K562 (cell line): ENCODE data around the gene ANO9. TPM values are rescaled to one million over a fixed set of nuclear protein-coding genes. Genes with fewer than 3 reads are reported as not detected.

ENCODE experiments used
- ATAC-seq: fragments of 200-7000 bp; cut with Tn5 transposase; 3 replicates; pipeline ENCODE4 v1.9.1; 2020; ENCODE audit warnings: moderate library complexity
- BruUV-seq: library from RNA; stranded (reverse); fragments of 400-500 nt; replicated peaks from 2 replicates; lab custom pipeline; 2021; lab: Mats Ljungman, UMichigan
- CTCF ChIA-PET: fragments of 300-600 bp; formaldehyde crosslinking; extraction: SDS; loops from one replicate; lab custom pipeline; 2021; ENCODE audit warnings: low intra/inter-chr PET ratio; lab: Yijun Ruan, JAX
- POLR2A ChIA-PET: fragments of 300-600, 350-650 bp; sonication (Branson Sonifier 250); formaldehyde crosslinking; extraction: SDS; loops from one replicate; lab custom pipeline; 2021; ENCODE audit warnings: antibody characterized with exemption, inconsistent platforms; lab: Yijun Ruan, JAX
- DNase-seq, 4 experiments: peaks; one replicate each; pipeline versions ENCODE4 v3.0.0 to v3.0.0-alpha.2; 2011 to 2018; ENCODE audit warnings: low spot score in 3 of 4, mixed read lengths in 3 of 4; ENCODE audit errors: extremely low read depth in 1 of 4
- FAIRE-seq: peaks from 2 replicates; lab custom pipeline; 2011; peaks lifted over from hg19 to GRCh38; lab: Jason Lieb, UNC
- H2AFZ ChIP-seq: 2 replicates; pipeline ENCODE4 v1.6.0; 2011; ENCODE audit warnings: low read depth, low read length, control low read depth, inconsistent platforms
- H3K27ac ChIP-seq: fragments of 200-600 bp; 3 replicates; pipeline ENCODE4 v1.8.0; 2011; ENCODE audit warnings: low read depth, mild to moderate bottlenecking, control low read depth, inconsistent platforms, low read length, moderate library complexity, mixed read lengths; ENCODE audit errors: extremely low read depth
- H3K27me3 ChIP-seq, 2 experiments: fragments of 300-600 bp in 1 of 2; 2 replicates in 1 of 2; 3 replicates in 1 of 2; pipeline versions ENCODE4 v1.6.0 to v1.8.0; 2011; ENCODE audit warnings: inconsistent platforms in 2 of 2, low read length in 2 of 2, mild to moderate bottlenecking in 1 of 2, mixed read lengths in 1 of 2, moderate library complexity in 1 of 2; ENCODE audit not compliant: control insufficient read depth in 2 of 2, insufficient read depth in 2 of 2
- H3K36me3 ChIP-seq: fragments of 300-600 bp; 3 replicates; pipeline ENCODE4 v1.8.0; 2011; ENCODE audit warnings: mild to moderate bottlenecking, low read length, inconsistent platforms; ENCODE audit not compliant: control insufficient read depth, insufficient read depth
- H3K4me1 ChIP-seq, 2 experiments: fragments of 200-600 bp in 1 of 2; replicated peaks in 1 of 2; 2 replicates in 1 of 2; 3 replicates in 1 of 2; pipeline versions ENCODE4 v1.5.1 to v1.8.0; 2011; ENCODE audit warnings: inconsistent platforms in 2 of 2, low read length in 2 of 2, mild to moderate bottlenecking in 1 of 2, mixed read lengths in 1 of 2, moderate library complexity in 1 of 2; ENCODE audit not compliant: control insufficient read depth in 2 of 2, insufficient read depth in 2 of 2
- H3K4me2 ChIP-seq: 2 replicates; pipeline ENCODE4 v1.6.1; 2011; ENCODE audit warnings: low read length, control low read depth, inconsistent platforms, mixed read lengths; ENCODE audit not compliant: insufficient read depth
- H3K4me3 ChIP-seq: fragments of 200-600 bp; sonication (generic), shearing (Covaris generic); 2 replicates; pipeline ENCODE4 v1.5.1; 2016; ENCODE audit warnings: control low read depth, inconsistent platforms
- H3K79me2 ChIP-seq: fragments of 200-600 bp; 3 replicates; pipeline ENCODE4 v1.8.0; 2011; ENCODE audit warnings: low read length, inconsistent platforms; ENCODE audit not compliant: control insufficient read depth, insufficient read depth
- H3K9ac ChIP-seq, 2 experiments: 2 replicates each; pipeline versions ENCODE4 v1.6.0 to v1.6.1; 2011; ENCODE audit warnings: low read depth in 2 of 2, low read length in 2 of 2, control low read depth in 1 of 2, inconsistent platforms in 1 of 2, mild to moderate bottlenecking in 1 of 2, mixed read lengths in 1 of 2; ENCODE audit not compliant: insufficient read depth in 1 of 2
- H3K9me1 ChIP-seq: one replicate; pipeline ENCODE4 v1.6.0; 2011; ENCODE audit warnings: inconsistent platforms, mild to moderate bottlenecking, low read length, moderate library complexity; ENCODE audit not compliant: control insufficient read depth, insufficient read depth
- H3K9me3 ChIP-seq: replicated peaks from 2 replicates; pipeline ENCODE4 v1.5.1; 2011; ENCODE audit warnings: low read depth, low read length, inconsistent platforms; ENCODE audit not compliant: control insufficient read depth, insufficient read depth
- H4K20me1 ChIP-seq: replicated peaks from 2 replicates; pipeline ENCODE4 v1.6.1; 2011; ENCODE audit warnings: low read length, inconsistent platforms, mixed read lengths; ENCODE audit not compliant: control insufficient read depth, insufficient read depth
- ARID4B ChIP-seq: sonication (generic); formaldehyde crosslinking; IDR thresholded peaks from 2 replicates; pipeline ENCODE4 v1.8.0; 2022; ENCODE audit warnings: mild to moderate bottlenecking, missing genetic modification reagents
- BMI1 ChIP-seq: fragments of 150-350 bp; IDR thresholded peaks from 2 replicates; pipeline ENCODE4 v1.6.1; 2014; ENCODE audit warnings: low read length
- FOXA1 ChIP-seq: fragments of 450-650 bp; IDR thresholded peaks from 2 replicates; pipeline ENCODE4 v1.6.1; 2016; ENCODE audit warnings: mild to moderate bottlenecking, borderline replicate concordance
- FOXM1 ChIP-seq, 2 experiments: fragments of 450-650 bp in 1 of 2; sonication (generic) in 1 of 2; formaldehyde crosslinking in 1 of 2; IDR thresholded peaks; 2 replicates each; pipeline versions ENCODE4 v1.6.1 to v1.9.0; 2017 to 2022; ENCODE audit warnings: low read depth in 2 of 2, mild to moderate bottlenecking in 2 of 2, missing genetic modification reagents in 1 of 2, moderate library complexity in 1 of 2
- HMBOX1 ChIP-seq: sonication (generic); IDR thresholded peaks from 2 replicates; pipeline ENCODE4 v1.6.1; 2016
- HMG20A ChIP-seq: fragments of 450-650 bp; formaldehyde crosslinking; conservative IDR thresholded peaks from 2 replicates; pipeline ENCODE4 v1.4.0; 2020; ENCODE audit warnings: mild to moderate bottlenecking, mixed read lengths
- POLR2G ChIP-seq: fragments of 200-400 bp; formaldehyde crosslinking; IDR thresholded peaks from 2 replicates; pipeline ENCODE4 v1.6.1; 2017; ENCODE audit warnings: low read depth, mild to moderate bottlenecking, antibody characterized with exemption, low read length, moderate library complexity
- RBFOX2 ChIP-seq: fragments of 200-400 bp; formaldehyde crosslinking; IDR thresholded peaks from 2 replicates; pipeline ENCODE4 v1.6.1; 2017; ENCODE audit warnings: low read depth, mild to moderate bottlenecking, low read length, moderate library complexity
- YBX1 ChIP-seq: fragments of 450-650 bp; IDR thresholded peaks from 2 replicates; pipeline ENCODE4 v1.7.1; 2016; ENCODE audit warnings: mild to moderate bottlenecking
- ZNF512 ChIP-seq: IDR thresholded peaks from 2 replicates; pipeline ENCODE4 v1.6.1; 2016; ENCODE audit warnings: missing genetic modification characterization, missing compliant biosample characterization
- WGBS: fragments of 100-300 bp; shearing (Covaris generic); methylation state at CpG from one replicate; pipeline ENCODE4 v1.1.6; 2016; ENCODE audit warnings: low coverage, mixed read lengths; ENCODE audit not compliant: insufficient coverage; ENCODE audit errors: missing lambda C conversion rate; 5-methylcytosine and 5-hydroxymethylcytosine counted together
- in situ Hi-C: fragments of 300-500 bp; cut with MboI; formaldehyde crosslinking; loops from 4 replicates; pipeline ENCODE4 v1.15.0; 2018; ENCODE audit warnings: inconsistent platforms, mixed read lengths
- intact Hi-C: fragments of 100-400 bp; cut with micrococcal nuclease; formaldehyde crosslinking; loops from 2 replicates; pipeline ENCODE4 v1.14.2; 2022
- polyA plus RNA-seq, 8 experiments: library from polyadenylated mRNA; depleted of rRNA in 4 of 8; stranded (reverse) in 5 of 8; unstranded in 3 of 8; fragments of >200 nt; fragmentation: Nextera tagmentation in 2 of 8; fragmentation: Illumina TruSeq in 1 of 8; extraction: Ambion mirVana in 2 of 8; extraction: Trizol in 1 of 8; gene quantifications; 2 replicates each; pipeline versions ENCODE4 v1.2.1 to v1.2.3, GENCODE V29; 2011 to 2014; ENCODE audit warnings: inconsistent platforms in 1 of 8, missing spikeins in 1 of 8
- total RNA-seq, 7 experiments: library from RNA; depleted of rRNA in 6 of 7; stranded (reverse); fragments of >200 nt in 6 of 7; fragmentation: Illumina TruSeq in 2 of 7; extraction: Trizol in 2 of 7; gene quantifications; 2 replicates each; pipeline versions ENCODE4 v1.2.1 to v1.2.3, GENCODE V29; 2011 to 2021; ENCODE audit warnings: low replicate concordance in 1 of 7
- TF ChIP-seq, protein P1 (sequence below), 3 experiments: IDR thresholded peaks in 2 of 3; conservative IDR thresholded peaks in 1 of 3; 2 replicates each; pipeline ENCODE4 v1.5.1; 2011 to 2012; ENCODE audit warnings: low read length in 3 of 3, mild to moderate bottlenecking in 3 of 3, control low read depth in 2 of 3, improper control_type of control experiment in 1 of 3, inconsistent platforms in 1 of 3, low read depth in 1 of 3, mixed read lengths in 1 of 3, moderate library complexity in 1 of 3; ENCODE audit not compliant: insufficient read depth in 2 of 3

ANO9 gene
- total and polyA plus RNA-seq, 9 of the 15 experiments (the other 6 are each of a cell fraction or from before 2014, with no cell fraction given) = 0.20 to 14.5 (median 4.5) TPM

- H3K27me3 ChIP-seq = no peaks in the 10 kb centered on the region
- H3K79me2 ChIP-seq = peaks cover 35% of the 10 kb centered on the region
- no peak overlapping the region for H3K4me3 ChIP-seq
- TF ChIP-seq FOXM1 (IDR thresholded peaks at IDR 0.05; ENCODE audit: low read depth) = no peak
- no peak for TF ChIP-seq FOXM1 (CRISPR knock-in tag; IDR thresholded peaks at IDR 0.05; ENCODE audit: low read depth)
- no peak for TF ChIP-seq HMG20A (CRISPR knock-in tag)
- no peak for TF ChIP-seq ARID4B (CRISPR knock-in tag)
- TF ChIP-seq FOXA1 = no peak
- TF ChIP-seq HMBOX1 = no peak
- no peak for TF ChIP-seq BMI1
- TF ChIP-seq ZNF512 (tag) = no peak
- TF ChIP-seq, protein P1, sequence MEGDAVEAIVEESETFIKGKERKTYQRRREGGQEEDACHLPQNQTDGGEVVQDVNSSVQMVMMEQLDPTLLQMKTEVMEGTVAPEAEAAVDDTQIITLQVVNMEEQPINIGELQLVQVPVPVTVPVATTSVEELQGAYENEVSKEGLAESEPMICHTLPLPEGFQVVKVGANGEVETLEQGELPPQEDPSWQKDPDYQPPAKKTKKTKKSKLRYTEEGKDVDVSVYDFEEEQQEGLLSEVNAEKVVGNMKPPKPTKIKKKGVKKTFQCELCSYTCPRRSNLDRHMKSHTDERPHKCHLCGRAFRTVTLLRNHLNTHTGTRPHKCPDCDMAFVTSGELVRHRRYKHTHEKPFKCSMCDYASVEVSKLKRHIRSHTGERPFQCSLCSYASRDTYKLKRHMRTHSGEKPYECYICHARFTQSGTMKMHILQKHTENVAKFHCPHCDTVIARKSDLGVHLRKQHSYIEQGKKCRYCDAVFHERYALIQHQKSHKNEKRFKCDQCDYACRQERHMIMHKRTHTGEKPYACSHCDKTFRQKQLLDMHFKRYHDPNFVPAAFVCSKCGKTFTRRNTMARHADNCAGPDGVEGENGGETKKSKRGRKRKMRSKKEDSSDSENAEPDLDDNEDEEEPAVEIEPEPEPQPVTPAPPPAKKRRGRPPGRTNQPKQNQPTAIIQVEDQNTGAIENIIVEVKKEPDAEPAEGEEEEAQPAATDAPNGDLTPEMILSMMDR (IDR thresholded peaks at IDR 0.05 in 2 of 3, conservative IDR thresholded peaks at IDR 0.05 in 1 of 3; ENCODE audit: insufficient read depth in 2 of 3, low read depth in 1 of 3, low read length in 3 of 3) = peak in 1 of 3 experiments; percentile 7; a peak in 1 of 6 replicates
- TF ChIP-seq POLR2G = 0 out of 2 replicates have a peak, but pooled peaks have one; percentile 28
- 0 out of 2 replicates have a peak, but pooled peaks have one; percentile 3 for TF ChIP-seq RBFOX2
- no peak for TF ChIP-seq YBX1
Observed at GRCh38 chr11:396511-396947, 45.3 kb downstream of the ANO9 start.

More at GRCh38 chr11:396511-396947, 45.3 kb downstream of the ANO9 start:
- CTCF ChIA-PET = no interaction called here
- Histone ChIP-seq H3K4me2 (no peak overlapping the region), H3K36me3 (peaks cover 44% of the 10 kb centered on the region; the same call in 2 of the 3 replicates), H3K9me3 (peaks cover 2% of the 10 kb centered on the region; the same call in 1 of the 2 replicates), H3K27ac (no peak overlapping the region), H3K9ac (peak overlapping the region in 1 of 2 experiments; percentile 17; a peak in 1 of 4 replicates), H2AFZ (no peak overlapping the region), H3K4me1 (peaks cover 19 to 58% of the 10 kb centered on the region in 2 experiments), H4K20me1 (no peaks in the 10 kb centered on the region), H3K9me1 (no peaks in the 10 kb centered on the region)
- ATAC-seq (no peak), DNase-seq (no peak), FAIRE-seq (no peak)
- in situ Hi-C loops = no loop called here
- WGBS = 96% methylated on average over 16 of the region's 23 CpGs
- BruUV-seq = no TSS peak
- intact Hi-C loops = no loop called here
- POLR2A ChIA-PET = interaction anchor here (0.6 to 1.2 kb wide), 3 partner anchors 8 to 111 kb away, joined by 3 to 5 read pairs (median 3); no protein-coding TSS in a partner anchor
